Measurements from ENCODE around the gene KIF21B.

Gene KIF21B

GRCh38 chr1:201023517-201023902 is at the start of gene KIF21B:
Gene KIF21B (minus strand): TSS chr1:201023714. CDS start chr1:201023383, 331 bp downstream.
- DNase-seq (ENCODE audit: low spot score) = peak; percentile 32

GRCh38 chr1:201072922-201073321 is 49.4 kb upstream of the KIF21B start:
- no peak for DNase-seq (ENCODE audit: low spot score)

GRCh38 chr1:201072149-201072548 is 48.6 kb upstream of the KIF21B start:
- DNase-seq (ENCODE audit: low spot score) = no peak

GRCh38 chr1:201069636-201070035 is 46.1 kb upstream of the KIF21B start:
- DNase-seq (ENCODE audit: low spot score) = no peak

- DNase-seq (ENCODE audit: low spot score) = no peak
These were observed 45.5 kb upstream of the KIF21B start for GRCh38 chr1:201068976-201069375.

GRCh38 chr1:201066986-201067385 is 43.5 kb upstream of the KIF21B start:
- no peak for DNase-seq (ENCODE audit: low spot score)

- no peak for DNase-seq (ENCODE audit: low spot score)
These were observed 42.2 kb upstream of the KIF21B start for GRCh38 chr1:201065686-201066085.

- DNase-seq (ENCODE audit: low spot score) = no peak
These were observed 41.3 kb upstream of the KIF21B start for GRCh38 chr1:201064806-201065205.

- no peak for DNase-seq (ENCODE audit: low spot score)
These were observed 39.6 kb upstream of the KIF21B start for GRCh38 chr1:201063145-201063544.

GRCh38 chr1:201062511-201063091 is 39.1 kb upstream of the KIF21B start:
- no peak for DNase-seq (ENCODE audit: low spot score)

- DNase-seq (ENCODE audit: low spot score) = no peak
These were observed 38.4 kb upstream of the KIF21B start for GRCh38 chr1:201061886-201062285.

GRCh38 chr1:201061049-201061448 is 37.5 kb upstream of the KIF21B start:
- no peak for DNase-seq (ENCODE audit: low spot score)

- no peak for DNase-seq (ENCODE audit: low spot score)
These were observed 37.1 kb upstream of the KIF21B start for GRCh38 chr1:201060586-201060985.

GRCh38 chr1:201059871-201060555 is 36.5 kb upstream of the KIF21B start:
- no peak for DNase-seq (ENCODE audit: low spot score)

GRCh38 chr1:201059401-201059800 is 35.9 kb upstream of the KIF21B start:
- DNase-seq (ENCODE audit: low spot score) = no peak

- no peak for DNase-seq (ENCODE audit: low spot score)
These were observed 30.6 kb upstream of the KIF21B start for GRCh38 chr1:201054091-201054543.

GRCh38 chr1:201053155-201053860 is 29.8 kb upstream of the KIF21B start:
- no peak for DNase-seq (ENCODE audit: low spot score)

GRCh38 chr1:201051399-201051798 is 27.9 kb upstream of the KIF21B start:
- DNase-seq (ENCODE audit: low spot score) = no peak

- DNase-seq (ENCODE audit: low spot score) = no peak
These were observed 27.2 kb upstream of the KIF21B start for GRCh38 chr1:201050515-201051277.

- no peak for DNase-seq (ENCODE audit: low spot score)
These were observed 25.8 kb upstream of the KIF21B start for GRCh38 chr1:201049248-201049831.

GRCh38 chr1:201048521-201048920 is 25.0 kb upstream of the KIF21B start:
- no peak for DNase-seq (ENCODE audit: low spot score)

GRCh38 chr1:201044119-201044518 is 20.6 kb upstream of the KIF21B start:
- no peak for DNase-seq (ENCODE audit: low spot score)
